COLO668 (cell line): ENCODE measurements around the gene PHF5A.

Source experiments
- DNase-seq: peaks from one replicate; lab custom pipeline; 2025; ENCODE audit not compliant: unreplicated experiment; lab: John Stamatoyannopoulos, UW

Gene PHF5A

GRCh38 chr22:41468381-41469217, at the start of gene PHF5A, which contains the start of gene ACO2:
Gene PHF5A (minus strand): TSS chr22:41468692. CDS start chr22:41468653, 39 bp downstream.
Gene ACO2 (plus strand): TSS chr22:41469117. CDS start chr22:41469147, 30 bp downstream.
- DNase-seq: peak; percentile 97

- DNase-seq: no peak
Measured at GRCh38 chr22:41518048-41518347, 49.5 kb upstream of the PHF5A start.

DNA sequence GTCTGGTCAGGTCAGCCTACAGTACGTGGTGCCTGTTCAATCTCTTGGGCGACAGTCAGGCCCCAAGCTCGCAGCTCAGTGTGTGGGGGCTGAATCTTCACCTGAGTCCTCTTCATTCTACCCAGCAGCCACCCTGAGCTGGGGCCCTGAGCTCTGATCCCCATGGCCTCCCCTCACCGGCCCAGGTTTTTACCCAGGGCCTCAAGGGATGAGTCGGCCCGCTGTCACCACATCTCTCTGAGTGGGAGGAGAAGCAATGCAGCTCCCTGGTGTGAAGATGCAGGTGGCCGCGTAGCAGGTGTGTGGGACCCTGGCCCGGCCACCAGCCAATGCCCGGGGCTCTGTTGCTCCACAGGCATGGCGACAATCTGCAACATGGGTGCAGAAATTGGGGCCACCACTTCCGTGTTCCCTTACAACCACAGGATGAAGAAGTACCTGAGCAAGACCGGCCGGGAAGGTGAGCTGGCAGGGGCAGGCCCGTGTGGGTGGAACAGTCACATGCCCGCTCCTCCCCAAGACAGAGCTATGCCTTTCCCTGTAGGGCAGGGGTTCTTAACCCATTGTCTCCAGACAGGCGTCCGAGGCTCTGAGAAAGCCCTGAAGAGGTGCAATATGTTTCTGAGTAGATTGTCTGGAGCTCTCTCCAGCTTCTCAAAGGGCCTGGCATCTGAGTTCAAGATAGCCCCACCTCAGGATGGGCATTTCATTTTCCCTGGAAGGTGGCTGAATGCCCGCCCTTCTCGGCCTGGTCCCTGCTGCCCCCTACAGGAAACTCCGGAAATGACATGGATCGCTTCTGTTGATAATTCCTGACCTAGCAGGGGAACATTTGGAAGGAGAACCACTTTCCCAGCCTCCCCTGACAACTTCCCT, 48.9 kb upstream of the PHF5A start:
- peak; percentile 60 for DNase-seq

- no peak for DNase-seq
Measured at GRCh38 chr22:41516462-41516861, 48.0 kb upstream of the PHF5A start.

- DNase-seq: no peak
Measured at GRCh38 chr22:41513391-41513790, 44.9 kb upstream of the PHF5A start.

GRCh38 chr22:41512421-41513194, 44.1 kb upstream of the PHF5A start:
- peak; percentile 86 for DNase-seq

DNA sequence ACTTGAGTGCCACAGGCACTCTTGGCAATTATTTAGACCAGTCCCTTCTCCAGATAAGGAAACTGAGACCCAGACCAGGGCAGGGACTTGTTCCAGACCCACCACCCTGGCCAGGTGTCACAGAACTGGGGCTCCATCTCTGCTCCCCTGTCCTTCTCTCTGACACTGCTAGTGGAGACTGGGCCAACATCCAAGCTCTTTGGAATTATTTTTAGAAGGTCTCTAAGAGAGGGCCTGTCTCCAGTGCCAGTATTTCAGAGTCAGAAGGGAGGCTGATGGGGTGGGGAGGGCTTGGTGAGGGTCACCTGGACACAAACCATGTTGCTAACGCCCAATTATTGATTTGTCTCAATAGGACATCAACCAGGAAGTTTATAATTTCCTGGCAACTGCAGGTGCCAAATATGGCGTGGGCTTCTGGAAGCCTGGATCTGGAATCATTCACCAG, 43.1 kb upstream of the PHF5A start:
- peak; percentile 25 for DNase-seq

DNA sequence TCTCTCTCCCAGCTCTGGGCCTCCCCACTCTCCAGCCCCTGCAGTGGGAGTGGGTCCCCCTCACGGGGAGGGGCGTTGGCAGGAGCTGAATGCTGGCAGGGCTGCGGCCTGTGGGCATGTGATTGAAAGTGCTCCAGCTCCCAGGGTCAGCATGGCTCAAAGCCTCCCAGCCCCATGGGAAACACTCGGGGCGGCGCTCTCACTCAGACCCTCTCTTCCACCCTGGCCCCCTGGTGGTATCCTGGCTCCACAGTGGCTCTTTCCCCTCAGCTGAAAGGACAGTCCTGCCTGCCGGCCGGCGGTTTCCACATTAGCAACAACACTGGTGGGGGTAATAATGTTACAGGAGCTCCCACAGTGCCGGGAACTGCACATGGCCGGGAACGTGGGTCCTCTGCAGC, 40.3 kb upstream of the PHF5A start:
- DNase-seq: no peak

- no peak for DNase-seq
Measured at GRCh38 chr22:41507330-41508063, 39.0 kb upstream of the PHF5A start.

- DNase-seq: no peak
Measured at GRCh38 chr22:41505511-41506220, 37.2 kb upstream of the PHF5A start.

DNA sequence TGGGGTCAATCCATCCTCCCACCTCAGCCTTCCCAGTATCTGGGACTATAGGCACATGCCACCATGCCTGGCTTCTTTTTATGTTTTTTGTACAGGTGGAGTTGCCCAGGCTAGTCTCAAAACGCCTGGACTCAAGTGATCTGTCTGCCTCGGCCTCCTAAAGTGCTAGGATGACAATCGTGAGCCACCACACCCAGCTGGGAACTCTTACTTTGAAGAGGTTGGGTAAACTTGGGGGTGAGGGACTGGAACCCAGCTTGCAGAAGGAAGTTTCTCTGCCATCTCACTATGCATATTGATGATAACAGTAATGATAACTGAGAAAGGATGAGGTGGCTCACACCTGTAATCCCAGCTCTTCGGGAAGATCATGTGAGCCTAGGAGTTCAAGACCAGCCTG, 36.3 kb upstream of the PHF5A start:
- no peak for DNase-seq

- DNase-seq: no peak
Measured at GRCh38 chr22:41504397-41504796, 35.9 kb upstream of the PHF5A start.

DNA sequence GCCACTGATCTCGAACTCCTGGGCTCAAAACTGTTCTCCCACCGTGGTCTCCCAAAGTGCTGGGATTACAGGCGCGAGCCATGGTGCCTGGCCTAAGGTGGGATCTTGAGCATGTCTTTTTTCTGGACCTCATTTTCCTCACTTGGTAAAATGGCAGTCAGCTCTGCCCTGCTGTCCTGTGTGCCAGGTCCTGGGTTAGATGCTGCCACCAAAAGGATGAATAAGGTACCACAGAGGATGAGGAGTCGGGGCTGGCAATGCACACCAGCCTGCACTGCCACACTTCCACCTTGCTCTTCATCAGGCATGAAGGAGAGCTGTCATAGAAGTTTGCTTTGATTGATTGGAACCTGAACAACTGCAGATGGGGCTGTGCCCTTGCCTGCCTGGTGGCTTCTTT, 32.7 kb upstream of the PHF5A start:
- DNase-seq: no peak

DNA sequence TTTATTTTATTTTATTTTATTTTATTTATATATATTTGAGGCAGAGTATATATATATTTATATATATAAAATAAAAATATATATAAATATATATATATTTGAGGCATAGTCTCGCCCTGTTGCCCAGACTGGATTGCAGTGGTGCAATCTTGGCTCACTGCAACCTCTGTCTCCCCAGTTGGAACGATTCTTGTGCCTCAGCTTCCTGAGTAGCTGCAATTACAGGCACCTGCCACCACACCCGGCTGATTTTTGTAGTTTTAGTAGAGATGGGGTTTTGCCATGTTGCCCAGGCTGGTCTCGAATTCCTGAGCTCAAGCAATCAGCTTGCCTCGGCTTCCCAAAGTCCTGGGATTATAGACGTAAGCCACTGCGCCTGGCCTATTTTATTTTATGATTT, 31.8 kb upstream of the PHF5A start:
- no peak for DNase-seq

DNA sequence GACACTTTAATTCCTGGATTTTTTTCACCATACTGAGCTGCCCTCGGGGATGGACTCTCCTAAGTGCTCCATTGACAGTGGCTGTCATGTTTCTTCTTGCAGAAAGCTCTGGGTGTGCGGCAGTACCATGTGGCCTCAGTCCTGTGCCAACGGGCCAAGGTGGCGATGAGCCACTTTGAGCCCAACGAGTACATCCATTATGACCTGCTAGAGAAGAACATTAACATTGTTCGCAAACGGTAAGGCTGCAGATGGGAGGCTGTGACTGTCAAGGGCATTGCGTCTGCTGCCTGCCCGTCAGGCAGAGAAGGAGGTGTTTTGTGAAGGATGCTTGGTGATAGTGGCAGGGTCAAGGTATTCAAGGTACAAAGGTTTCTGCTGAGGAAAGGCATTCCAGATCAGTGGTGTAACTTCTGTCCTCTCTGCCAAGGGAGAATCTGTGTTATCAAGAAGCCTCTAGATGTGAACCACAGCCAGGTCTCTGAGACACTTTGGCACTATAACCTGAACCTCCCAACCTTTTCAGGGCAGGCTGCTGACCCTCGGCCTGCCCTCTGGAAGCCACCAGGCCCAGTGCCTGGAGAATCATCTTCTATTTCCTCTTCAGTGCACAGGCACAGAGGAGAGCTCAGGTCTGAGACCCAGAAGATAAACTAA, 31.3 kb upstream of the PHF5A start:
- no peak for DNase-seq

- no peak for DNase-seq
Measured at GRCh38 chr22:41498303-41498835, 29.9 kb upstream of the PHF5A start.

- DNase-seq: no peak
Measured at GRCh38 chr22:41491374-41492100, 23.0 kb upstream of the PHF5A start.

DNA sequence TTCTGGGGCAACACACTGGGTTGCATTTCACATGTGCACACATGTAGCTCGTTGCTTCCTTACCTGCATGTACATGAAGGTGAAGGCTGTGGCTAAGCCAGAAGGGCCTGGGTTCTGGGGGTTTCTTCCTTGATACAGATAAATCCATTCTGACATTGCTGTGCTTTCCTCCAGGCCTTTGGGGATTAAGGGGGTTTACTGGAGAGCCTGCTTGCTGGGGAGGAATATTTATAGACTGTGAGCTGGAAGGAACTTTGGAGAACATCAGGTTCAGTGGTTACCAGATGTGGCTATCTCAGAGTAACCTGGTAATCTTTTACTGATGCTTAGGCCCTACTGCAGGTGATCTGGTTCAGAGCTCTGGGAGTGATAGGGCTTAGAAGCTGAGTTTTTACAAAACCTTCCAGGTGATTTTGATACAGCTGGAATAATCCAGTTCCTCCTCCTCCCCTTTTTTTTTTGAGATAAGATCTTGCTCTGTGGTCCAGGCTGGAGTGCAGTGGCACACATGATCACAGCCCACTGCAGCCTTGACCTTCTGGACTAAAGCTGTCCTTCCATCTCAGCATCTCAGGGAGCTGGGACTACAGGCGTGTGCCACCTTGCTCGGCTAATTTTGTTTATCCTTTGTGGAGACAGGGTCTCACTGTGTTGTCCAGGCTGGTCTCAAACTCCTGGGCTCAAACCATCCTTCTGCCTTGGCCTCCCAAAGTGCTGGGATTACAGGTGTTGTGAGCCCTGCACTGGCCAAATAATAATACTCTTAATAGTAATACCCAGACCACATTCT, 20.3 kb upstream of the PHF5A start:
- no peak for DNase-seq
